C4-2B (cell line): ENCODE results near the gene FERMT3.

ENCODE experiments used
- CTCF ChIP-seq: fragments of 450-650 bp; conservative IDR thresholded peaks from 2 replicates; pipeline ENCODE4 v1.5.1; 2017; ENCODE audit warnings: mild to moderate bottlenecking
- ZFX ChIP-seq: fragments of 450-650 bp; IDR thresholded peaks from 2 replicates; pipeline ENCODE4 v1.6.1; 2017

GRCh38 chr11:64224151-64224890 lies 17.8 kb downstream of the FERMT3 start:
- no peak for TF ChIP-seq CTCF
- no peak for TF ChIP-seq ZFX
